ENCODE measurements around the gene HRH1.

DNA sequence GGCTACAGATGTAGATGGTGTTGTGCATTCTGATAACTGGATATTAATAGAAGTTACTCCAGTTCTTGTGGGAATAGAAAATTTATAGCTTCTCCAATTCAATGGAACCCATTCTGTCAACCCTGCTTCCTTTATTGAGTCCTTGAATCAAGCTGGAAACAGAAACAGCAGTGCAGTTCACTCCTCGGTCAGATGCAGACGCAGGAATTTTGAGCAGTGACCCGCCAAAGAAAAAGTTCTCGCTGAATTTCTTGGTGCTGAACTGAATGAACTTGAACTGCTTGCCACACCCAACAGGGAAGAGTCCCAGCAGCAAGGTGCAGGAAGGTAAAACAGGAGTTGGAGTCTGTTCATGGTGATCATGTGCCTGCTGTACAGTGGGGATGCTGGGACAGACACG is 10.3 kb downstream of the HRH1 start:
- TF ChIP-seq CTCF (IDR thresholded peaks at IDR 0.05) (no peak), ZFX (IDR thresholded peaks at IDR 0.05; ENCODE audit: borderline replicate concordance) (no peak)
